Astrocyte (in vitro differentiated cells and primary cell): ENCODE results near the gene OPCML. TPM values are rescaled to one million over a fixed set of nuclear protein-coding genes. Genes with fewer than 3 reads are reported as not detected.

ENCODE experiments used
- DNase-seq: peaks from one replicate; pipeline ENCODE4 v3.0.0-alpha.2; 2010; ENCODE audit warnings: low read depth
- FAIRE-seq: peaks from 2 replicates; lab custom pipeline; 2011; peaks lifted over from hg19 to GRCh38; lab: Jason Lieb, UNC
- H2AFZ ChIP-seq: 2 replicates; pipeline ENCODE4 v1.6.0; 2012; ENCODE audit warnings: low read depth, low read length, inconsistent platforms
- H3K27ac ChIP-seq: 2 replicates; pipeline ENCODE4 v1.5.1; 2011; ENCODE audit warnings: low read depth, low read length, inconsistent platforms
- H3K27me3 ChIP-seq: 2 replicates; pipeline ENCODE4 v1.6.0; 2011; ENCODE audit warnings: low read length, inconsistent platforms; ENCODE audit not compliant: insufficient read depth
- H3K36me3 ChIP-seq: 2 replicates; pipeline ENCODE4 v1.5.1; 2011; ENCODE audit warnings: low read length, inconsistent platforms; ENCODE audit not compliant: insufficient read depth
- H3K4me1 ChIP-seq: 2 replicates; pipeline ENCODE4 v1.5.1; 2011; ENCODE audit warnings: low read length, inconsistent platforms; ENCODE audit not compliant: insufficient read depth
- H3K4me2 ChIP-seq: 2 replicates; pipeline ENCODE4 v1.6.0; 2012; ENCODE audit warnings: low read length, inconsistent platforms
- H3K4me3 ChIP-seq: 2 replicates; pipeline ENCODE4 v1.5.1; 2011; ENCODE audit warnings: low read depth, mild to moderate bottlenecking, low read length, inconsistent platforms; ENCODE audit not compliant: insufficient read depth
- H3K79me2 ChIP-seq: 2 replicates; pipeline ENCODE4 v1.6.0; 2012; ENCODE audit warnings: mild to moderate bottlenecking, low read length, inconsistent platforms; ENCODE audit not compliant: insufficient read depth
- H3K9ac ChIP-seq: 2 replicates; pipeline ENCODE4 v1.6.0; 2012; ENCODE audit warnings: mild to moderate bottlenecking, low read length, inconsistent platforms
- H3K9me3 ChIP-seq: 2 replicates; pipeline ENCODE4 v1.5.1; 2012; ENCODE audit warnings: low read depth, mild to moderate bottlenecking, low read length, inconsistent platforms; ENCODE audit not compliant: insufficient read depth
- H4K20me1 ChIP-seq: 2 replicates; pipeline ENCODE4 v1.6.0; 2012; ENCODE audit warnings: low read length, inconsistent platforms; ENCODE audit not compliant: insufficient read depth
- H3K27ac Mint-ChIP-seq: one replicate; pipeline ENCODE4 v1.8.0; 2021; ENCODE audit warnings: mild to moderate bottlenecking, mixed read lengths; ENCODE audit not compliant: unreplicated experiment
- H3K27me3 Mint-ChIP-seq: one replicate; pipeline ENCODE4 v1.8.0; 2021; ENCODE audit warnings: low read depth, mixed read lengths; ENCODE audit not compliant: unreplicated experiment
- H3K36me3 Mint-ChIP-seq: one replicate; pipeline ENCODE4 v1.8.0; 2021; ENCODE audit warnings: low read depth, mixed read lengths; ENCODE audit not compliant: unreplicated experiment
- H3K4me1 Mint-ChIP-seq: one replicate; pipeline ENCODE4 v1.8.0; 2021; ENCODE audit warnings: low read depth, mixed read lengths; ENCODE audit not compliant: unreplicated experiment
- H3K4me3 Mint-ChIP-seq: one replicate; pipeline ENCODE4 v1.8.0; 2021; ENCODE audit warnings: mild to moderate bottlenecking, moderate library complexity, mixed read lengths; ENCODE audit not compliant: unreplicated experiment
- H3K9me3 Mint-ChIP-seq: one replicate; pipeline ENCODE4 v1.8.0; 2021; ENCODE audit warnings: mild to moderate bottlenecking, mixed read lengths; ENCODE audit not compliant: unreplicated experiment
- EZH2 ChIP-seq: IDR thresholded peaks from 2 replicates; pipeline ENCODE4 v1.6.1; 2012; ENCODE audit warnings: mild to moderate bottlenecking, low read length, inconsistent platforms; ENCODE audit not compliant: insufficient read depth
- total RNA-seq: library from RNA; stranded (reverse); gene quantifications from 2 replicates; pipeline ENCODE4 v1.2.1, GENCODE V29; 2021
- TF ChIP-seq, protein P1 (sequence below): IDR thresholded peaks from 2 replicates; pipeline ENCODE4 v1.5.1; 2011; ENCODE audit warnings: low read depth, mild to moderate bottlenecking, inconsistent platforms, low read length, moderate library complexity; ENCODE audit not compliant: insufficient read depth

OPCML gene
- total RNA-seq, 1 donor from 2014 or later: 7.9 TPM

DNA sequence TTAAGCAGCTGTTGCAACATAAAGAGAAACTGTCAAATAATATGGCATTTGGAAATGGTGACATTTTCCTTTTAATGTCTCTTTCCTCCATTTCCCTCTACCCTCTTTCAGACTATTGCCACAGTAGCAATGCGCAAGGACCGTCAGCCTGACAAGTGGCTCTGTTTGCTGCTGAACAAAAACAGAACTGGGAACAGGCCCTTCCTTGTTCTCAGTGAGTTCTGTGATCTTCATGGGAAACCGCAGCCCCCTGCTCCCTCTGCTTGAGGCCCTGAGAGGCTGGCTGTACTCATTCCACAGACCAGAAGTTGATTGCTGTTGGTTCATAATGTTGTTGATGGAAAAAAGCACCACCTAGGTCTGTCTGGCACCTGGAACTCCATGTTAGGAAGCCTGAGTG is 559.7 kb downstream of the OPCML start:
- no peak overlapping the region for H3K27ac Mint-ChIP-seq
- Histone ChIP-seq H3K9me3 (no peaks in the 10 kb centered on the region), H3K36me3 (no peaks in the 10 kb centered on the region), H3K27ac (no peak overlapping the region), H3K27me3 (no peaks in the 10 kb centered on the region), H4K20me1 (no peaks in the 10 kb centered on the region), H3K79me2 (no peaks in the 10 kb centered on the region), H3K4me3 (no peak overlapping the region), H2AFZ (no peak overlapping the region), H3K4me1 (no peaks in the 10 kb centered on the region), H3K9ac (no peak overlapping the region), H3K4me2 (no peak overlapping the region)
- no peaks in the 10 kb centered on the region for H3K9me3 Mint-ChIP-seq
- no peak overlapping the region for H3K4me3 Mint-ChIP-seq
- DNase-seq (no peak), FAIRE-seq (no peak)
- TF ChIP-seq EZH2: no peak
- TF ChIP-seq, protein P1, sequence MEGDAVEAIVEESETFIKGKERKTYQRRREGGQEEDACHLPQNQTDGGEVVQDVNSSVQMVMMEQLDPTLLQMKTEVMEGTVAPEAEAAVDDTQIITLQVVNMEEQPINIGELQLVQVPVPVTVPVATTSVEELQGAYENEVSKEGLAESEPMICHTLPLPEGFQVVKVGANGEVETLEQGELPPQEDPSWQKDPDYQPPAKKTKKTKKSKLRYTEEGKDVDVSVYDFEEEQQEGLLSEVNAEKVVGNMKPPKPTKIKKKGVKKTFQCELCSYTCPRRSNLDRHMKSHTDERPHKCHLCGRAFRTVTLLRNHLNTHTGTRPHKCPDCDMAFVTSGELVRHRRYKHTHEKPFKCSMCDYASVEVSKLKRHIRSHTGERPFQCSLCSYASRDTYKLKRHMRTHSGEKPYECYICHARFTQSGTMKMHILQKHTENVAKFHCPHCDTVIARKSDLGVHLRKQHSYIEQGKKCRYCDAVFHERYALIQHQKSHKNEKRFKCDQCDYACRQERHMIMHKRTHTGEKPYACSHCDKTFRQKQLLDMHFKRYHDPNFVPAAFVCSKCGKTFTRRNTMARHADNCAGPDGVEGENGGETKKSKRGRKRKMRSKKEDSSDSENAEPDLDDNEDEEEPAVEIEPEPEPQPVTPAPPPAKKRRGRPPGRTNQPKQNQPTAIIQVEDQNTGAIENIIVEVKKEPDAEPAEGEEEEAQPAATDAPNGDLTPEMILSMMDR: no peak
- H3K4me1 Mint-ChIP-seq: peaks cover 2% of the 10 kb centered on the region
- no peaks in the 10 kb centered on the region for H3K36me3 Mint-ChIP-seq
- no peaks in the 10 kb centered on the region for H3K27me3 Mint-ChIP-seq

DNA sequence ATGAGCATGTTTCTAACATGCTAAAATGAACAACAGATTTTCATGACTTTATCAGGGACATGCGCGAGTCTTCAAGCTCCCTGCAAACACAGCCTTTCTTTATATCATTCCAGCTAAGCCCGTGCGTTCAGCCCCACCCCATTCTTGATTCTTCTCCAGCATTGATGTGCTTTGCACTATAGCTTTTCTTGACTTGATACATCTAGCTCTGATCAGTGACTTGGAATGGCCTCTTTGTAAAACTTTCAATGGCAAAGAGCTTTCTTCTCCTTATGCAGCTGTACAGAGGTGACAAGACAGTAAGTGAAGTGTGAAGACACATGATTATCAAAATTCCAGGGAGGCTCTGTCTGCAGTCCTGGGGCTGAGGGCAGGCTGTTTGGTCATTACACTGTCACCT is 561.0 kb downstream of the OPCML start:
- Histone ChIP-seq H3K36me3 (no peaks in the 10 kb centered on the region), H3K27me3 (no peaks in the 10 kb centered on the region), H2AFZ (no peak overlapping the region), H3K4me2 (no peak overlapping the region), H3K9ac (no peak overlapping the region), H3K27ac (no peak overlapping the region), H3K79me2 (no peaks in the 10 kb centered on the region), H3K4me3 (no peak overlapping the region), H3K4me1 (no peaks in the 10 kb centered on the region), H4K20me1 (no peaks in the 10 kb centered on the region), H3K9me3 (no peaks in the 10 kb centered on the region)
- Mint-ChIP-seq H3K4me3 (no peak overlapping the region), H3K36me3 (no peaks in the 10 kb centered on the region), H3K27me3 (no peaks in the 10 kb centered on the region), H3K4me1 (peaks cover 2% of the 10 kb centered on the region), H3K27ac (no peak overlapping the region), H3K9me3 (no peaks in the 10 kb centered on the region)
- DNase-seq: no peak
- TF ChIP-seq, protein P1: no peak
- no peak for TF ChIP-seq EZH2
- FAIRE-seq: no peak

DNA sequence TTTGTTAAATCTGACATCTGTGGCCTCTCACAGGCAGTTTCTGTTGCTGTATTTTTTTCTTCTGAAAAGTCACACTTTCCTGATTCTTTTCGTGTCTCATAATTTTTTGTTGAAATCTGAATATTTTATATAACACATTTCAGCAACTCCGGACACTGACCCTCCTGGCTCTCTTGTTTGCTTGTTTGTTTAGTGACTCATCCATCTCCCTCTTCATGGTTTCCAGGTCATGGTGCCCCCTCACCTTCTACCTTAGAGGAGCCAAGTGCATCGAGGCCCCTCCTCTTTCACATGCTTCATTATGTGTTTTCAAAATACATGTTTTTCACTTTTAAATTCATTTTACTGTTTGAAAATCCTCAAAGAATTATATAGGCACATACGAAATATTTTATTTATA is 562.4 kb downstream of the OPCML start:
- Histone ChIP-seq H4K20me1 (no peaks in the 10 kb centered on the region), H3K4me1 (no peaks in the 10 kb centered on the region), H3K4me2 (no peak overlapping the region), H2AFZ (no peak overlapping the region), H3K27me3 (no peaks in the 10 kb centered on the region), H3K36me3 (no peaks in the 10 kb centered on the region), H3K27ac (no peak overlapping the region), H3K4me3 (no peak overlapping the region), H3K79me2 (no peaks in the 10 kb centered on the region), H3K9me3 (no peaks in the 10 kb centered on the region), H3K9ac (no peak overlapping the region)
- no peaks in the 10 kb centered on the region for H3K36me3 Mint-ChIP-seq
- peaks cover 2% of the 10 kb centered on the region for H3K4me1 Mint-ChIP-seq
- no peak overlapping the region for H3K4me3 Mint-ChIP-seq
- no peak for DNase-seq
- no peak for FAIRE-seq
- H3K9me3 Mint-ChIP-seq: no peaks in the 10 kb centered on the region
- H3K27me3 Mint-ChIP-seq: no peaks in the 10 kb centered on the region
- TF ChIP-seq, protein P1: no peak
- no peak for TF ChIP-seq EZH2
- H3K27ac Mint-ChIP-seq: no peak overlapping the region
